HG03354 (cell line): Measurements from ENCODE around the gene NANOS3.

Experiments
- ATAC-seq: cut with Tn5 transposase; IDR thresholded peaks from one replicate; pipeline ENCODE4 v1.9.1; 2021; ENCODE audit warnings: mild to moderate bottlenecking; ENCODE audit not compliant: unreplicated experiment, poor library complexity, severe bottlenecking

Gene NANOS3

GRCh38 chr19:13861714-13862531, 15.0 kb upstream of the NANOS3 start:
- peak; percentile 70 for ATAC-seq

GRCh38 chr19:13864046-13864666, 12.8 kb upstream of the NANOS3 start:
- ATAC-seq = no peak

GRCh38 chr19:13864667-13865570, 12.0 kb upstream of the NANOS3 start:
- ATAC-seq = no peak

GRCh38 chr19:13865571-13866462, 11.1 kb upstream of the NANOS3 start:
- ATAC-seq = no peak

- ATAC-seq = no peak
These were observed 10.4 kb upstream of the NANOS3 start for GRCh38 chr19:13866463-13867046.

GRCh38 chr19:13868663-13869062, 8.3 kb upstream of the NANOS3 start:
- ATAC-seq = no peak

GRCh38 chr19:13869281-13869680, 7.7 kb upstream of the NANOS3 start:
- ATAC-seq = no peak

GRCh38 chr19:13870873-13871272, 6.1 kb upstream of the NANOS3 start:
- no peak for ATAC-seq

- ATAC-seq = no peak
These were observed 4.6 kb upstream of the NANOS3 start for GRCh38 chr19:13872339-13872694.

GRCh38 chr19:13872695-13873389, 4.1 kb upstream of the NANOS3 start:
- ATAC-seq = no peak

- ATAC-seq = no peak
These were observed 3.0 kb upstream of the NANOS3 start for GRCh38 chr19:13873834-13874515.

- ATAC-seq = no peak
These were observed 1.1 kb upstream of the NANOS3 start for GRCh38 chr19:13875824-13876223.

GRCh38 chr19:13877303-13877702, 369 bp downstream of the NANOS3 start:
- ATAC-seq = no peak

GRCh38 chr19:13880059-13881043, 3.4 kb downstream of the NANOS3 start:
- peak; percentile 87 for ATAC-seq

- ATAC-seq = no peak
These were observed 4.3 kb downstream of the NANOS3 start for GRCh38 chr19:13881251-13881691.

GRCh38 chr19:13881692-13882418, 4.9 kb downstream of the NANOS3 start:
- ATAC-seq = no peak
